Liver (tissue), 9 donors: Measurements from ENCODE around the gene ABCG2. TPM values are rescaled to one million over a fixed set of nuclear protein-coding genes. Genes with fewer than 3 reads are reported as not detected.

Experiments used
- DNase-seq: peaks from one replicate; pipeline ENCODE4 v3.0.0-alpha.2; 2017; ENCODE audit warnings: low spot score
- H3K27ac ChIP-seq, 2 donors: one replicate each; pipeline ENCODE4 v1.7.0; 2013; ENCODE audit warnings: inconsistent platforms in 2 of 2, low read length in 2 of 2, control low read depth in 1 of 2, low read depth in 1 of 2, mild to moderate bottlenecking in 1 of 2
- H3K27me3 ChIP-seq, 4 donors: one replicate each; pipeline versions ENCODE4 v1.6.1 to v1.7.0; 2013; ENCODE audit warnings: low read length in 3 of 4, inconsistent platforms in 1 of 4, mild to moderate bottlenecking in 1 of 4, moderate library complexity in 1 of 4; ENCODE audit not compliant: control insufficient read depth in 4 of 4, insufficient read depth in 4 of 4
- H3K36me3 ChIP-seq, 4 donors: one replicate each; pipeline versions ENCODE4 v1.6.1 to v1.7.0; 2013; ENCODE audit warnings: low read length in 3 of 4, mild to moderate bottlenecking in 3 of 4, low read depth in 1 of 4, moderate library complexity in 1 of 4; ENCODE audit not compliant: control insufficient read depth in 4 of 4, insufficient read depth in 3 of 4
- H3K4me1 ChIP-seq, 4 donors: one replicate each; pipeline versions ENCODE4 v1.6.1 to v1.7.0; 2013; ENCODE audit warnings: low read length in 3 of 4, mild to moderate bottlenecking in 3 of 4, moderate library complexity in 1 of 4; ENCODE audit not compliant: control insufficient read depth in 4 of 4, insufficient read depth in 4 of 4
- H3K4me3 ChIP-seq, 3 donors: one replicate each; pipeline versions ENCODE4 v1.6.1 to v1.7.0; 2013; ENCODE audit warnings: low read length in 3 of 3, control low read depth in 1 of 3, low read depth in 1 of 3, mild to moderate bottlenecking in 1 of 3
- H3K9ac ChIP-seq, 2 donors: one replicate each; pipeline ENCODE4 v1.7.0; 2013; ENCODE audit warnings: low read length in 2 of 2, mild to moderate bottlenecking in 2 of 2, moderate library complexity in 2 of 2, control low read depth in 1 of 2, low read depth in 1 of 2
- H3K9me3 ChIP-seq, 4 donors: one replicate each; pipeline versions ENCODE4 v1.6.1 to v1.7.0; 2013; ENCODE audit warnings: low read length in 3 of 4; ENCODE audit not compliant: control insufficient read depth in 4 of 4
- EGR1 ChIP-seq, 2 donors: IDR thresholded peaks; 2 replicates each; pipeline ENCODE4 v1.6.1; 2016 to 2018; ENCODE audit warnings: antibody characterized with exemption in 2 of 2, low read depth in 2 of 2
- FOXA1 ChIP-seq: IDR thresholded peaks from 2 replicates; pipeline ENCODE4 v1.6.1; 2016; ENCODE audit warnings: antibody characterized with exemption
- GABPA ChIP-seq, 2 donors: IDR thresholded peaks in 1 of 2; conservative IDR thresholded peaks in 1 of 2; 2 replicates each; pipeline ENCODE4 v1.6.1; 2016; ENCODE audit warnings: antibody characterized with exemption in 2 of 2, mild to moderate bottlenecking in 1 of 2, moderate library complexity in 1 of 2
- HNF4A ChIP-seq, 2 donors: conservative IDR thresholded peaks; 2 replicates each; pipeline ENCODE4 v1.6.1; 2016; ENCODE audit warnings: antibody characterized with exemption in 2 of 2, mild to moderate bottlenecking in 2 of 2
- JUND ChIP-seq, 2 donors: IDR thresholded peaks; 2 replicates each; pipeline ENCODE4 v1.6.1; 2016; ENCODE audit warnings: antibody characterized with exemption in 2 of 2
- MAX ChIP-seq: IDR thresholded peaks from 2 replicates; pipeline ENCODE4 v1.6.1; 2016; ENCODE audit warnings: antibody characterized with exemption
- NR2F2 ChIP-seq: IDR thresholded peaks from 2 replicates; pipeline ENCODE4 v1.6.1; 2016; ENCODE audit warnings: antibody characterized with exemption
- RAD21 ChIP-seq, 2 donors: IDR thresholded peaks; 2 replicates each; pipeline ENCODE4 v1.6.1; 2016; ENCODE audit warnings: antibody characterized with exemption in 2 of 2, mild to moderate bottlenecking in 2 of 2
- REST ChIP-seq: IDR thresholded peaks from 2 replicates; pipeline ENCODE4 v1.6.1; 2016; ENCODE audit warnings: antibody characterized with exemption, mild to moderate bottlenecking
- RXRA ChIP-seq, 2 donors: IDR thresholded peaks; 2 replicates each; pipeline ENCODE4 v1.6.1; 2017 to 2018; ENCODE audit warnings: antibody characterized with exemption in 2 of 2, mild to moderate bottlenecking in 1 of 2
- SP1 ChIP-seq: IDR thresholded peaks from 2 replicates; pipeline ENCODE4 v1.6.1; 2018; ENCODE audit warnings: antibody characterized with exemption, mild to moderate bottlenecking
- YY1 ChIP-seq: IDR thresholded peaks from 2 replicates; pipeline ENCODE4 v1.6.1; 2016; ENCODE audit warnings: antibody characterized with exemption, mild to moderate bottlenecking
- WGBS: extraction: QIAGEN DNeasy Blood & Tissue Kit; methylation state at CpG from one replicate; pipeline ENCODE4 v1.1.7; 2013; 5-methylcytosine and 5-hydroxymethylcytosine counted together
- polyA plus RNA-seq, 2 donors: library from polyadenylated mRNA; stranded (reverse) in 1 of 2; unstranded in 1 of 2; fragments of 200-250 nt in 1 of 2; fragments of >200 nt in 1 of 2; fragmentation: Nextera tagmentation in 1 of 2; extraction: Ambion mirVana in 1 of 2; gene quantifications; one replicate each; pipeline versions ENCODE4 v1.2.1 to v1.2.3, GENCODE V29; 2013 to 2015
- total RNA-seq, 2 donors: library from RNA; depleted of rRNA; stranded (reverse); fragments of >200 nt; gene quantifications; one replicate each; pipeline ENCODE4 v1.2.3, GENCODE V29; 2014
- TF ChIP-seq, protein P1 (sequence below): IDR thresholded peaks from 2 replicates; pipeline ENCODE4 v1.6.1; 2016; ENCODE audit warnings: antibody characterized with exemption
- TF ChIP-seq, protein P2 (sequence below): fragments of 150-350 bp; IDR thresholded peaks from 2 replicates; pipeline ENCODE4 v1.5.1; 2017; ENCODE audit warnings: improper control_type of control experiment, low read depth, low read length; ENCODE audit not compliant: missing input control
- donor health status: healthy.
- donor health status: healthy.
- donor health status: healthy.
- donor health status: healthy.
- donor health status: healthy.

ABCG2 gene
- total and polyA plus RNA-seq, 4 donors = 1.9 to 23.6 (median 7.0) TPM

GRCh38 chr4:88189418-88189738 is 30.9 kb upstream of the ABCG2 start:
- Histone ChIP-seq H3K36me3 (no peaks in the 10 kb centered on the region), H3K4me3 (no peak overlapping the region), H3K9me3 (no peaks in the 10 kb centered on the region), H3K27ac (no peak overlapping the region), H3K27me3 (no peaks in the 10 kb centered on the region), H3K4me1 (no peaks in the 10 kb centered on the region), H3K9ac (no peak overlapping the region)
- no peak for DNase-seq
- WGBS = 91% methylated on average over 1 of the region's 1 CpG
- TF ChIP-seq NR2F2 = no peak
- TF ChIP-seq, protein P1, sequence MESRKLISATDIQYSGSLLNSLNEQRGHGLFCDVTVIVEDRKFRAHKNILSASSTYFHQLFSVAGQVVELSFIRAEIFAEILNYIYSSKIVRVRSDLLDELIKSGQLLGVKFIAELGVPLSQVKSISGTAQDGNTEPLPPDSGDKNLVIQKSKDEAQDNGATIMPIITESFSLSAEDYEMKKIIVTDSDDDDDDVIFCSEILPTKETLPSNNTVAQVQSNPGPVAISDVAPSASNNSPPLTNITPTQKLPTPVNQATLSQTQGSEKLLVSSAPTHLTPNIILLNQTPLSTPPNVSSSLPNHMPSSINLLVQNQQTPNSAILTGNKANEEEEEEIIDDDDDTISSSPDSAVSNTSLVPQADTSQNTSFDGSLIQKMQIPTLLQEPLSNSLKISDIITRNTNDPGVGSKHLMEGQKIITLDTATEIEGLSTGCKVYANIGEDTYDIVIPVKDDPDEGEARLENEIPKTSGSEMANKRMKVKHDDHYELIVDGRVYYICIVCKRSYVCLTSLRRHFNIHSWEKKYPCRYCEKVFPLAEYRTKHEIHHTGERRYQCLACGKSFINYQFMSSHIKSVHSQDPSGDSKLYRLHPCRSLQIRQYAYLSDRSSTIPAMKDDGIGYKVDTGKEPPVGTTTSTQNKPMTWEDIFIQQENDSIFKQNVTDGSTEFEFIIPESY = no peak
- no peak for TF ChIP-seq RXRA (IDR thresholded peaks at IDR 0.05)
- no peak for TF ChIP-seq REST

- WGBS = 84% methylated on average over 6 of the region's 6 CpGs
- H3K36me3 ChIP-seq = no peaks in the 10 kb centered on the region
- no peak overlapping the region for H3K4me3 ChIP-seq
- H3K9ac ChIP-seq = no peak overlapping the region
- DNase-seq = no peak
- H3K27me3 ChIP-seq = no peaks in the 10 kb centered on the region
- no peak overlapping the region for H3K27ac ChIP-seq
- H3K9me3 ChIP-seq = no peaks in the 10 kb centered on the region
- no peak for TF ChIP-seq SP1
- TF ChIP-seq JUND (IDR thresholded peaks at IDR 0.05) = no peak
- TF ChIP-seq RAD21 (IDR thresholded peaks at IDR 0.05) = no peak
- no peak for TF ChIP-seq RXRA (IDR thresholded peaks at IDR 0.05)
- no peak for TF ChIP-seq GABPA (IDR thresholded peaks at IDR 0.05 in 1 of 2, conservative IDR thresholded peaks at IDR 0.05 in 1 of 2)
- H3K4me1 ChIP-seq = no peaks in the 10 kb centered on the region
Measured at GRCh38 chr4:88188738-88189417, 30.4 kb upstream of the ABCG2 start.

DNA sequence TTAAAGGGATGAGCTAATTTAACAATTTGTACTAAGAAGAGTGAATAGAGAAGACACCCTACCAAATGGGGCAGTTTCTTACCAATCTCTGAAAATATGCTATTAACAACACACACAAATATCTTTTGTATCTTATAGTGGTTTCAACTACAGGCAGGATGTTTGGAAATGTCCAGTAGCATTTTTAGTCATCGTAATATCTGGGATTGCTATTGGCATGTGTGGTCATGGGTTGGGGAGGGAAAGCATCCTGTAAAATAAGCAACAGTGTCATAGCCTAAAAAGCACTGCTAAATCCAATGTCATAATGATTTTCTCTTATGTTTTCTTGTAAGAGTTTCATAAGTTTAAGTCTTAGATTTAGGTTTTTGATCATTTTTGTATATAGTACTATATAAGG is 29.3 kb upstream of the ABCG2 start:
- no peak overlapping the region for H3K9ac ChIP-seq
- no peaks in the 10 kb centered on the region for H3K4me1 ChIP-seq
- H3K27ac ChIP-seq = no peak overlapping the region
- no peaks in the 10 kb centered on the region for H3K36me3 ChIP-seq
- no peak overlapping the region for H3K4me3 ChIP-seq
- WGBS = 90% methylated on average over 1 of the region's 1 CpG
- no peaks in the 10 kb centered on the region for H3K9me3 ChIP-seq
- DNase-seq = no peak
- H3K27me3 ChIP-seq = no peaks in the 10 kb centered on the region
- no peak for TF ChIP-seq REST
- no peak for TF ChIP-seq EGR1 (IDR thresholded peaks at IDR 0.05; ENCODE audit: low read depth in 2 of 2)
- TF ChIP-seq, protein P2, sequence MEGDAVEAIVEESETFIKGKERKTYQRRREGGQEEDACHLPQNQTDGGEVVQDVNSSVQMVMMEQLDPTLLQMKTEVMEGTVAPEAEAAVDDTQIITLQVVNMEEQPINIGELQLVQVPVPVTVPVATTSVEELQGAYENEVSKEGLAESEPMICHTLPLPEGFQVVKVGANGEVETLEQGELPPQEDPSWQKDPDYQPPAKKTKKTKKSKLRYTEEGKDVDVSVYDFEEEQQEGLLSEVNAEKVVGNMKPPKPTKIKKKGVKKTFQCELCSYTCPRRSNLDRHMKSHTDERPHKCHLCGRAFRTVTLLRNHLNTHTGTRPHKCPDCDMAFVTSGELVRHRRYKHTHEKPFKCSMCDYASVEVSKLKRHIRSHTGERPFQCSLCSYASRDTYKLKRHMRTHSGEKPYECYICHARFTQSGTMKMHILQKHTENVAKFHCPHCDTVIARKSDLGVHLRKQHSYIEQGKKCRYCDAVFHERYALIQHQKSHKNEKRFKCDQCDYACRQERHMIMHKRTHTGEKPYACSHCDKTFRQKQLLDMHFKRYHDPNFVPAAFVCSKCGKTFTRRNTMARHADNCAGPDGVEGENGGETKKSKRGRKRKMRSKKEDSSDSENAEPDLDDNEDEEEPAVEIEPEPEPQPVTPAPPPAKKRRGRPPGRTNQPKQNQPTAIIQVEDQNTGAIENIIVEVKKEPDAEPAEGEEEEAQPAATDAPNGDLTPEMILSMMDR = no peak
- TF ChIP-seq HNF4A (conservative IDR thresholded peaks at IDR 0.05) = no peak
- no peak for TF ChIP-seq FOXA1
- no peak for TF ChIP-seq MAX
- TF ChIP-seq, protein P1 = no peak
- no peak for TF ChIP-seq JUND (IDR thresholded peaks at IDR 0.05)
- no peak for TF ChIP-seq YY1
